Subcutaneous adipose tissue (tissue), 4 donors: ENCODE data around the gene CLDN9. TPM values are rescaled to one million over a fixed set of nuclear protein-coding genes. Genes with fewer than 3 reads are reported as not detected.

Source experiments
- CTCF ChIP-seq: fragments of 450-650 bp; IDR thresholded peaks from one replicate; pipeline ENCODE4 v1.5.1; 2016; ENCODE audit warnings: low read depth, mild to moderate bottlenecking, control low read depth, antibody characterized with exemption, moderate library complexity
- total RNA-seq, 4 donors: library from RNA; depleted of rRNA; stranded (reverse); fragments of >200 nt; gene quantifications; one replicate each; pipeline ENCODE4 v1.1.0, GENCODE V29; 2016

The CLDN9 gene
- total RNA-seq, 4 donors from 2014 or later: 1.3 TPM; not detected in 3

- no peak for TF ChIP-seq CTCF
Measured at GRCh38 chr16:2982402-2982801, 30.3 kb upstream of the CLDN9 start.

GRCh38 chr16:2983706-2984136, 29.0 kb upstream of the CLDN9 start:
- TF ChIP-seq CTCF: no peak

- TF ChIP-seq CTCF: no peak
Measured at GRCh38 chr16:2985462-2985861, 27.3 kb upstream of the CLDN9 start.

- TF ChIP-seq CTCF: no peak
Measured at GRCh38 chr16:2985893-2986355, 26.8 kb upstream of the CLDN9 start.

- TF ChIP-seq CTCF: no peak
Measured at GRCh38 chr16:2986623-2987188, 26.0 kb upstream of the CLDN9 start.

- no peak for TF ChIP-seq CTCF
Measured at GRCh38 chr16:2987286-2987685, 25.4 kb upstream of the CLDN9 start.

- no peak for TF ChIP-seq CTCF
Measured at GRCh38 chr16:2987833-2988232, 24.9 kb upstream of the CLDN9 start.
